ENCODE measurements around the gene PTPRN2.

Gene PTPRN2

GRCh38 chr7:158112571-158113320 is 474.9 kb downstream of the PTPRN2 start:
- POLR2A ChIA-PET, result no interaction called here
- CTCF ChIA-PET, result no interaction called here
- no peak for DNase-seq (ENCODE audit: extremely low spot score)
- TF ChIP-seq PKNOX1 (IDR thresholded peaks at IDR 0.05), result no peak
- no peak for TF ChIP-seq TARDBP (IDR thresholded peaks at IDR 0.05)
- TF ChIP-seq ELF4 (IDR thresholded peaks at IDR 0.05), result no peak
- TF ChIP-seq HDGF (IDR thresholded peaks at IDR 0.05; ENCODE audit: borderline replicate concordance), result no peak
- no peak for TF ChIP-seq BHLHE40 (IDR thresholded peaks at IDR 0.05; ENCODE audit: borderline replicate concordance)
- TF ChIP-seq SP1 (IDR thresholded peaks at IDR 0.05), result no peak
- no peak for TF ChIP-seq FOXA1 (IDR thresholded peaks at IDR 0.05)
- no peak for TF ChIP-seq ZNF384 (IDR thresholded peaks at IDR 0.05)
- TF ChIP-seq ARNT (IDR thresholded peaks at IDR 0.05), result no peak
- no peak for TF ChIP-seq FOXK2 (IDR thresholded peaks at IDR 0.05)

- CTCF ChIA-PET, result no interaction called here
- POLR2A ChIA-PET, result no interaction called here
- TF ChIP-seq CTBP1 (IDR thresholded peaks at IDR 0.05; ENCODE audit: borderline replicate concordance), result no peak
- no peak for DNase-seq (ENCODE audit: extremely low spot score)
Measured at GRCh38 chr7:158111906-158112570, 475.6 kb downstream of the PTPRN2 start.

GRCh38 chr7:158111049-158111751 is 476.4 kb downstream of the PTPRN2 start:
- CTCF ChIA-PET, result no interaction called here
- TF ChIP-seq ARNT (IDR thresholded peaks at IDR 0.05), result no peak
- TF ChIP-seq ZNF384 (IDR thresholded peaks at IDR 0.05), result no peak
- no peak for TF ChIP-seq SUZ12 (IDR thresholded peaks at IDR 0.05)
- TF ChIP-seq FOXM1 (IDR thresholded peaks at IDR 0.05; ENCODE audit: borderline replicate concordance), result no peak
- no peak for TF ChIP-seq PKNOX1 (IDR thresholded peaks at IDR 0.05)
- TF ChIP-seq FOXK2 (IDR thresholded peaks at IDR 0.05), result no peak
- no peak for TF ChIP-seq CTBP1 (IDR thresholded peaks at IDR 0.05; ENCODE audit: borderline replicate concordance)
- TF ChIP-seq NFRKB (IDR thresholded peaks at IDR 0.05), result no peak
- no peak for TF ChIP-seq BHLHE40 (IDR thresholded peaks at IDR 0.05; ENCODE audit: borderline replicate concordance)
- no peak for TF ChIP-seq SP1 (IDR thresholded peaks at IDR 0.05)
- no peak for TF ChIP-seq L3MBTL2 (conservative IDR thresholded peaks at IDR 0.05)
- TF ChIP-seq FOXA1 (IDR thresholded peaks at IDR 0.05), result no peak
- TF ChIP-seq HDGF (IDR thresholded peaks at IDR 0.05; ENCODE audit: borderline replicate concordance), result no peak
- TF ChIP-seq TARDBP (IDR thresholded peaks at IDR 0.05), result no peak
- no peak for TF ChIP-seq ELF4 (IDR thresholded peaks at IDR 0.05)
- TF ChIP-seq LEF1 (IDR thresholded peaks at IDR 0.05; ENCODE audit: borderline replicate concordance), result no peak
- no peak for DNase-seq (ENCODE audit: extremely low spot score)
- POLR2A ChIA-PET, result no interaction called here

GRCh38 chr7:158110661-158111048 is 477.0 kb downstream of the PTPRN2 start:
- ChIA-PET POLR2A (no interaction called here), CTCF (no interaction called here)
- TF ChIP-seq PKNOX1 (IDR thresholded peaks at IDR 0.05), result no peak
- no peak for DNase-seq (ENCODE audit: extremely low spot score)

GRCh38 chr7:158110034-158110590 is 477.5 kb downstream of the PTPRN2 start:
- CTCF ChIA-PET, result no interaction called here
- POLR2A ChIA-PET, result no interaction called here

More at GRCh38 chr7:158110034-158110590, 477.5 kb downstream of the PTPRN2 start:
- TF ChIP-seq L3MBTL2 (conservative IDR thresholded peaks at IDR 0.05) (no peak), TARDBP (IDR thresholded peaks at IDR 0.05) (no peak), FOXA1 (IDR thresholded peaks at IDR 0.05) (no peak), ARNT (IDR thresholded peaks at IDR 0.05) (no peak), HDGF (IDR thresholded peaks at IDR 0.05; ENCODE audit: borderline replicate concordance) (no peak), FOXK2 (IDR thresholded peaks at IDR 0.05) (no peak), NFRKB (IDR thresholded peaks at IDR 0.05) (no peak), ELF4 (IDR thresholded peaks at IDR 0.05) (no peak), CTBP1 (IDR thresholded peaks at IDR 0.05; ENCODE audit: borderline replicate concordance) (no peak), PKNOX1 (IDR thresholded peaks at IDR 0.05) (no peak), ZNF384 (IDR thresholded peaks at IDR 0.05) (no peak), BHLHE40 (IDR thresholded peaks at IDR 0.05; ENCODE audit: borderline replicate concordance) (no peak), SUZ12 (IDR thresholded peaks at IDR 0.05) (no peak), LEF1 (IDR thresholded peaks at IDR 0.05; ENCODE audit: borderline replicate concordance) (no peak), FOXM1 (IDR thresholded peaks at IDR 0.05; ENCODE audit: borderline replicate concordance) (no peak), SP1 (IDR thresholded peaks at IDR 0.05) (no peak)
- DNase-seq (ENCODE audit: extremely low spot score), result no peak
